GM23338 (cell line): ENCODE measurements around the gene ITGB2. TPM values are rescaled to one million over a fixed set of nuclear protein-coding genes. Genes with fewer than 3 reads are reported as not detected.

Source experiments
- ATAC-seq: fragments of 200-7000 bp; cut with Tn5 transposase; 3 replicates; pipeline ENCODE4 v1.9.1; 2020
- DNase-seq: peaks from one replicate; pipeline ENCODE4 v3.0.0-alpha.2; 2015; ENCODE audit warnings: low spot score
- H2AFZ ChIP-seq: fragments of 200-600 bp; sonication (generic); 2 replicates; pipeline ENCODE4 v1.8.0; 2016; ENCODE audit warnings: antibody characterized with exemption, mild to moderate bottlenecking, moderate library complexity
- H3F3A ChIP-seq: fragments of 200-600 bp; sonication (generic); replicated peaks from 2 replicates; pipeline ENCODE4 v1.8.0; 2017; ENCODE audit warnings: antibody characterized with exemption, mixed run types, low read depth
- H3K27ac ChIP-seq: fragments of 200-600 bp; sonication (generic); 2 replicates; pipeline ENCODE4 v1.6.1; 2016; ENCODE audit warnings: low read depth
- H3K27me3 ChIP-seq: fragments of 200-600 bp; sonication (generic); 2 replicates; pipeline ENCODE4 v1.8.0; 2016; ENCODE audit warnings: mild to moderate bottlenecking, mixed run types, moderate library complexity; ENCODE audit not compliant: insufficient read depth
- H3K36me3 ChIP-seq: fragments of 200-600 bp; sonication (generic); 2 replicates; pipeline ENCODE4 v1.8.0; 2016; ENCODE audit warnings: mild to moderate bottlenecking; ENCODE audit not compliant: insufficient read depth
- H3K4me1 ChIP-seq: fragments of 200-600 bp; sonication (generic); 2 replicates; pipeline ENCODE4 v1.8.0; 2016; ENCODE audit warnings: mild to moderate bottlenecking, moderate library complexity; ENCODE audit not compliant: insufficient read depth
- H3K4me2 ChIP-seq: fragments of 200-600 bp; sonication (generic); 2 replicates; pipeline ENCODE4 v1.7.1; 2017; ENCODE audit warnings: mixed run types
- H3K4me3 ChIP-seq: fragments of 200-600 bp; sonication (generic); 2 replicates; pipeline ENCODE4 v1.6.1; 2016; ENCODE audit warnings: mixed run types
- H3K79me2 ChIP-seq: fragments of 200-600 bp; sonication (generic); replicated peaks from 2 replicates; pipeline ENCODE4 v1.8.0; 2017; ENCODE audit warnings: mild to moderate bottlenecking; ENCODE audit not compliant: insufficient read depth
- H3K9me2 ChIP-seq: fragments of 200-600 bp; sonication (generic); 2 replicates; pipeline ENCODE4 v1.8.0; 2017; ENCODE audit not compliant: insufficient read depth
- H4K20me1 ChIP-seq: fragments of 200-600 bp; sonication (generic); replicated peaks from 2 replicates; pipeline ENCODE4 v1.8.0; 2017; ENCODE audit warnings: mild to moderate bottlenecking; ENCODE audit not compliant: insufficient read depth
- H3K27ac Mint-ChIP-seq: 2 replicates; pipeline ENCODE4 v1.8.0; 2020; ENCODE audit warnings: inconsistent platforms, mild to moderate bottlenecking, moderate library complexity, mixed read lengths
- H3K27me3 Mint-ChIP-seq: 3 replicates; pipeline ENCODE4 v1.8.0; 2022; ENCODE audit warnings: low read depth, mild to moderate bottlenecking, moderate library complexity, mixed read lengths, inconsistent platforms; ENCODE audit not compliant: insufficient read depth, poor library complexity
- H3K36me3 Mint-ChIP-seq: 3 replicates; pipeline ENCODE4 v1.8.0; 2021; ENCODE audit warnings: low read depth, mild to moderate bottlenecking, inconsistent platforms, moderate library complexity, mixed read lengths
- H3K4me1 Mint-ChIP-seq: 3 replicates; pipeline ENCODE4 v1.8.0; 2020; ENCODE audit warnings: mild to moderate bottlenecking, inconsistent platforms, mixed read lengths
- H3K4me3 Mint-ChIP-seq: 3 replicates; pipeline ENCODE4 v1.8.0; 2021; ENCODE audit warnings: moderate library complexity, mild to moderate bottlenecking, inconsistent platforms, mixed read lengths
- H3K9me3 Mint-ChIP-seq: 3 replicates; pipeline ENCODE4 v1.8.0; 2020; ENCODE audit warnings: moderate library complexity, mild to moderate bottlenecking, inconsistent platforms, mixed read lengths
- CREB1 ChIP-seq: fragments of 250-450 bp; sonication (Bioruptor Pico); IDR thresholded peaks from 2 replicates; pipeline ENCODE4 v1.5.0; 2020; ENCODE audit warnings: low read depth, mild to moderate bottlenecking, moderate library complexity
- CTCF ChIP-seq, 2 experiments: fragments of 200-600 bp in 1 of 2; sonication (generic) in 1 of 2; conservative IDR thresholded peaks; 2 replicates each; pipeline versions ENCODE4 v1.5.1 to v1.6.1; 2016 to 2017; ENCODE audit warnings: antibody characterized with exemption in 2 of 2, low read depth in 2 of 2, mild to moderate bottlenecking in 2 of 2, moderate library complexity in 1 of 2
- ETS1 ChIP-seq: IDR thresholded peaks from 2 replicates; pipeline ENCODE4 v1.6.1; 2016; ENCODE audit warnings: antibody characterized with exemption
- EZH2 ChIP-seq: fragments of 200-600 bp; sonication (generic); IDR thresholded peaks from one replicate; pipeline ENCODE4 v1.8.0; 2017; ENCODE audit warnings: antibody characterized with exemption, mild to moderate bottlenecking, low read depth; ENCODE audit not compliant: unreplicated experiment
- EZH2phosphoT487 ChIP-seq: fragments of 200-600 bp; sonication (generic); IDR thresholded peaks from one replicate; pipeline ENCODE4 v1.8.1; 2018; ENCODE audit warnings: antibody characterized with exemption; ENCODE audit not compliant: unreplicated experiment
- JUNB ChIP-seq: IDR thresholded peaks from one replicate; pipeline ENCODE4 v1.6.1; 2016; ENCODE audit warnings: antibody characterized with exemption; ENCODE audit not compliant: unreplicated experiment
- NANOG ChIP-seq: IDR thresholded peaks from 2 replicates; pipeline ENCODE4 v1.6.1; 2016; ENCODE audit warnings: antibody characterized with exemption, borderline replicate concordance
- ZNF462 ChIP-seq: fragments of 250-450 bp; sonication (Bioruptor Pico); IDR thresholded peaks from 2 replicates; pipeline ENCODE4 v1.5.0; 2020; ENCODE audit warnings: mild to moderate bottlenecking, moderate library complexity
- polyA plus RNA-seq: library from polyadenylated mRNA; unstranded; fragments of >200 nt; fragmentation: Nextera tagmentation; extraction: Ambion mirVana; gene quantifications from 2 replicates; pipeline ENCODE4 v1.2.1, GENCODE V29; 2016
- total RNA-seq: library from RNA; depleted of rRNA; stranded (reverse); fragments of >200 nt; shearing (Covaris generic); gene quantifications from 2 replicates; pipeline ENCODE4 v1.2.3, GENCODE V29; 2014

The ITGB2 gene
- total and polyA plus RNA-seq, 2 experiments from 2014 or later = 0.44 to 0.63 TPM

- H3K9me2 ChIP-seq = no peaks in the 10 kb centered on the region
- H3K27me3 ChIP-seq = peaks cover 73% of the 10 kb centered on the region
- H3K27me3 Mint-ChIP-seq = peaks cover 67% of the 10 kb centered on the region
- peaks cover 20% of the 10 kb centered on the region; the same call in 1 of the 2 replicates for H3K4me1 ChIP-seq
- no peaks in the 10 kb centered on the region for H4K20me1 ChIP-seq
- H3K79me2 ChIP-seq = no peaks in the 10 kb centered on the region
- H3K9me3 Mint-ChIP-seq = no peaks in the 10 kb centered on the region
- TF ChIP-seq CTCF (conservative IDR thresholded peaks at IDR 0.05; ENCODE audit: low read depth in 2 of 2) = peak in 1 of 2 experiments; percentile 67; a peak in 2 of 4 replicates
- no peak for TF ChIP-seq EZH2phosphoT487
- no peak for TF ChIP-seq JUNB
- TF ChIP-seq NANOG = no peak
- peak; percentile 67 for TF ChIP-seq EZH2
- TF ChIP-seq ZNF462 = no peak
- no peak for TF ChIP-seq CREB1
- no peak for TF ChIP-seq ETS1
- H3K4me3 Mint-ChIP-seq = peak overlapping the region; percentile 5; the same call in 1 of the 3 replicates
- H3K36me3 ChIP-seq = no peaks in the 10 kb centered on the region
- ATAC-seq (peak; percentile 33), DNase-seq (no peak)
- H2AFZ ChIP-seq = no peak overlapping the region
- H3F3A ChIP-seq = no peaks in the 10 kb centered on the region; the same call in 1 of the 2 replicates
- no peaks in the 10 kb centered on the region for H3K36me3 Mint-ChIP-seq
- H3K4me3 ChIP-seq = peak overlapping the region; percentile 61
- H3K27ac Mint-ChIP-seq = no peak overlapping the region
- H3K4me2 ChIP-seq = peak overlapping the region; percentile 90; the same call in 1 of the 2 replicates
- no peak overlapping the region for H3K27ac ChIP-seq
- peaks cover 31% of the 10 kb centered on the region for H3K4me1 Mint-ChIP-seq
Measured at GRCh38 chr21:44932408-44933181, 11.9 kb upstream of the ITGB2 start.
